ENCODE data around the gene N4BP3.

DNA sequence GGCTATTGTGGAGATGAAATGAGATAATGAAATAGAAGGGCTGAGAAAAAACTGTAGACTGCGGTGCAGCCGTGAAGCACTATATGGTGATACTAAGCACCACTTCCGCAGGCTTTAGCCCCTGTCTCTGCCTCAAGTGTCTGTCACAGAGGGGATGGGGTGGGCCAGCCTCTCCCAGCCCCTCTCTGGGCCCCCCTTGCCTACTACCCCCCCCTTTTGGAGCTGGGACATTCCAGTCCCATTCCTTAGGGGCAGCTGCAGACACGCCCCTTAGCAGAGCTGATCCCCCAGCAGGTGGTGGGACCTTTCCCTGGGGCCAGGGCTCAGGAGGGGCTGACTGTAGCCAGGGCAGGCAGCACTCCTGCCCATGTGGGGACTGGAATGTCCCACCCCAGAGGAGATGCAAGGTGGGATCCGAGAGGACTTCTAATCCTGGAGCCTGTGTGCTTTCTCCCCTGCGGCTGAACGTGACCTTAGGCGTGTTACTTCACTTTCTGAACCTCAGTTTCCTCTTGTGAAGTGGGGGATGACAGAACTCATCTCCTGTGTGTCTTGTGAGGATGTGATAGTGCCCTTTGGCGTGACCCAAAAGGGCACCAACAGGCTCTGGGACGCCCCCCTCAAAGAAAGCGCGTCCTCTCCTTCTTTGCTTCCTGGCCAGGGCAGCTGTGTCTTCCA is 1.9 kb downstream of the N4BP3 start:
- no peak for TF ChIP-seq TP53 (CRISPR knock-in tag; IDR thresholded peaks at IDR 0.05)
- TF ChIP-seq, protein P1, sequence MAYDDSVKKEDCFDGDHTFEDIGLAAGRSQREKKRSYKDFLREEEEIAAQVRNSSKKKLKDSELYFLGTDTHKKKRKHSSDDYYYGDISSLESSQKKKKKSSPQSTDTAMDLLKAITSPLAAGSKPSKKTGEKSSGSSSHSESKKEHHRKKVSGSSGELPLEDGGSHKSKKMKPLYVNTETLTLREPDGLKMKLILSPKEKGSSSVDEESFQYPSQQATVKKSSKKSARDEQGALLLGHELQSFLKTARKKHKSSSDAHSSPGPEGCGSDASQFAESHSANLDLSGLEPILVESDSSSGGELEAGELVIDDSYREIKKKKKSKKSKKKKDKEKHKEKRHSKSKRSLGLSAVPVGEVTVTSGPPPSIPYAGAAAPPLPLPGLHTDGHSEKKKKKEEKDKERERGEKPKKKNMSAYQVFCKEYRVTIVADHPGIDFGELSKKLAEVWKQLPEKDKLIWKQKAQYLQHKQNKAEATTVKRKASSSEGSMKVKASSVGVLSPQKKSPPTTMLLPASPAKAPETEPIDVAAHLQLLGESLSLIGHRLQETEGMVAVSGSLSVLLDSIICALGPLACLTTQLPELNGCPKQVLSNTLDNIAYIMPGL (CRISPR knock-in tag; IDR thresholded peaks at IDR 0.05), result no peak
- TF ChIP-seq, protein P2, sequence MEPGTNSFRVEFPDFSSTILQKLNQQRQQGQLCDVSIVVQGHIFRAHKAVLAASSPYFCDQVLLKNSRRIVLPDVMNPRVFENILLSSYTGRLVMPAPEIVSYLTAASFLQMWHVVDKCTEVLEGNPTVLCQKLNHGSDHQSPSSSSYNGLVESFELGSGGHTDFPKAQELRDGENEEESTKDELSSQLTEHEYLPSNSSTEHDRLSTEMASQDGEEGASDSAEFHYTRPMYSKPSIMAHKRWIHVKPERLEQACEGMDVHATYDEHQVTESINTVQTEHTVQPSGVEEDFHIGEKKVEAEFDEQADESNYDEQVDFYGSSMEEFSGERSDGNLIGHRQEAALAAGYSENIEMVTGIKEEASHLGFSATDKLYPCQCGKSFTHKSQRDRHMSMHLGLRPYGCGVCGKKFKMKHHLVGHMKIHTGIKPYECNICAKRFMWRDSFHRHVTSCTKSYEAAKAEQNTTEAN (CRISPR knock-in tag; IDR thresholded peaks at IDR 0.05), result 0 out of 2 replicates have a peak, but pooled peaks have one; percentile 32

All from WTC11 (cell line).